H9 (cell line): Measurements from ENCODE around the gene XXYLT1. TPM values are rescaled to one million over a fixed set of nuclear protein-coding genes. Genes with fewer than 3 reads are reported as not detected.
A peak's percentile ranks its signal among the peaks of the same experiment; 100 is the strongest.

ENCODE experiments used
- DNase-seq: peaks from one replicate; pipeline ENCODE4 v3.0.0-alpha.2; 2017
- H2AFZ ChIP-seq: one replicate; pipeline ENCODE4 v1.6.1; 2013; ENCODE audit warnings: mild to moderate bottlenecking, low read length, control low read depth, moderate library complexity
- H2AK5ac ChIP-seq: 2 replicates; pipeline ENCODE4 v1.6.1; 2013; ENCODE audit warnings: low read length, control low read depth, mixed read lengths; ENCODE audit not compliant: insufficient read length
- H2BK120ac ChIP-seq: one replicate; pipeline ENCODE4 v1.6.1; 2013; ENCODE audit warnings: low read depth, mild to moderate bottlenecking, low read length, control low read depth, inconsistent platforms; ENCODE audit not compliant: poor library complexity, severe bottlenecking
- H2BK12ac ChIP-seq: 2 replicates; pipeline ENCODE4 v1.6.1; 2013; ENCODE audit warnings: low read length, control low read depth, mixed read lengths, low read depth; ENCODE audit not compliant: insufficient read length
- H2BK15ac ChIP-seq: 2 replicates; pipeline ENCODE4 v1.6.1; 2013; ENCODE audit warnings: low read depth, low read length, control low read depth
- H2BK20ac ChIP-seq: one replicate; pipeline ENCODE4 v1.6.1; 2013; ENCODE audit warnings: low read depth, mild to moderate bottlenecking, low read length, control low read depth, inconsistent platforms; ENCODE audit not compliant: poor library complexity, severe bottlenecking
- H2BK5ac ChIP-seq: 2 replicates; pipeline ENCODE4 v1.6.1; 2013; ENCODE audit warnings: low read length, control low read depth, mixed read lengths; ENCODE audit not compliant: insufficient read length
- H3K14ac ChIP-seq: 2 replicates; pipeline ENCODE4 v1.6.1; 2013; ENCODE audit warnings: low read length, control low read depth; ENCODE audit not compliant: insufficient read depth
- H3K18ac ChIP-seq: 2 replicates; pipeline ENCODE4 v1.6.1; 2013; ENCODE audit warnings: low read depth, mild to moderate bottlenecking, mixed read lengths, low read length, control low read depth; ENCODE audit not compliant: insufficient read length
- H3K23ac ChIP-seq: 2 replicates; pipeline ENCODE4 v1.6.1; 2013; ENCODE audit warnings: low read length, control low read depth, mixed read lengths, low read depth; ENCODE audit not compliant: insufficient read length
- H3K23me2 ChIP-seq: 2 replicates; pipeline ENCODE4 v1.6.1; 2013; ENCODE audit warnings: low read depth, mild to moderate bottlenecking, mixed read lengths, low read length, control low read depth; ENCODE audit not compliant: insufficient read length, poor library complexity, severe bottlenecking
- H3K27ac ChIP-seq: 2 replicates; pipeline ENCODE4 v1.5.1; 2013; ENCODE audit warnings: low read length, control low read depth, mixed read lengths, low read depth; ENCODE audit not compliant: insufficient read length
- H3K27me3 ChIP-seq: 2 replicates; pipeline ENCODE4 v1.6.1; 2013; ENCODE audit warnings: low read length, control low read depth, inconsistent platforms; ENCODE audit not compliant: insufficient read depth
- H3K4ac ChIP-seq: 2 replicates; pipeline ENCODE4 v1.6.1; 2013; ENCODE audit warnings: low read depth, mild to moderate bottlenecking, control low read depth, inconsistent platforms, low read length, moderate library complexity
- H3K4me1 ChIP-seq: 2 replicates; pipeline ENCODE4 v1.6.1; 2013; ENCODE audit warnings: low read length, control low read depth, inconsistent platforms; ENCODE audit not compliant: insufficient read depth
- H3K4me2 ChIP-seq: 2 replicates; pipeline ENCODE4 v1.6.1; 2013; ENCODE audit warnings: low read length, control low read depth, mixed read lengths; ENCODE audit not compliant: insufficient read length, insufficient read depth
- H3K56ac ChIP-seq: 2 replicates; pipeline ENCODE4 v1.6.1; 2013; ENCODE audit warnings: low read depth, mild to moderate bottlenecking, mixed read lengths, low read length, control low read depth; ENCODE audit not compliant: insufficient read length
- H3K79me1 ChIP-seq: 2 replicates; pipeline ENCODE4 v1.6.1; 2013; ENCODE audit warnings: low read depth, mild to moderate bottlenecking, moderate library complexity, low read length, control low read depth, inconsistent platforms; ENCODE audit not compliant: insufficient read depth, poor library complexity, severe bottlenecking
- H3K79me2 ChIP-seq: 2 replicates; pipeline ENCODE4 v1.6.1; 2013; ENCODE audit warnings: low read length, control low read depth, inconsistent platforms; ENCODE audit not compliant: insufficient read depth
- H3K9ac ChIP-seq: 2 replicates; pipeline ENCODE4 v1.6.1; 2013; ENCODE audit warnings: low read length, control low read depth, mixed read lengths; ENCODE audit not compliant: insufficient read length; ENCODE audit errors: extremely low read depth
- H3K9me3 ChIP-seq: one replicate; pipeline ENCODE4 v1.6.1; 2013; ENCODE audit warnings: low read depth, low read length, inconsistent platforms; ENCODE audit not compliant: control insufficient read depth
- H3T11ph ChIP-seq: one replicate; pipeline ENCODE4 v1.6.1; 2013; ENCODE audit warnings: mild to moderate bottlenecking, low read length, control low read depth, inconsistent platforms
- H4K20me1 ChIP-seq: one replicate; pipeline ENCODE4 v1.6.1; 2013; ENCODE audit not compliant: control insufficient read depth, insufficient read length, insufficient read depth
- H4K5ac ChIP-seq: 2 replicates; pipeline ENCODE4 v1.6.1; 2013; ENCODE audit warnings: low read depth, mild to moderate bottlenecking, mixed read lengths, low read length, control low read depth; ENCODE audit not compliant: insufficient read length
- H4K8ac ChIP-seq: replicated peaks from 2 replicates; pipeline ENCODE4 v1.6.1; 2013; ENCODE audit warnings: low read length, control low read depth, mixed read lengths, low read depth; ENCODE audit not compliant: insufficient read length
- H4K91ac ChIP-seq: 2 replicates; pipeline ENCODE4 v1.6.1; 2013; ENCODE audit warnings: low read depth, mild to moderate bottlenecking, moderate library complexity, mixed read lengths, low read length, control low read depth; ENCODE audit not compliant: insufficient read length
- H3K27ac Mint-ChIP-seq, 3 experiments: 2 replicates in 2 of 3; 3 replicates in 1 of 3; pipeline ENCODE4 v1.8.0; 2020 to 2021; ENCODE audit warnings: mixed read lengths in 3 of 3, mild to moderate bottlenecking in 1 of 3, moderate library complexity in 1 of 3
- H3K27me3 Mint-ChIP-seq: 2 replicates; pipeline ENCODE4 v1.8.0; 2021; ENCODE audit warnings: low read depth, mild to moderate bottlenecking, moderate library complexity, mixed read lengths
- H3K36me3 Mint-ChIP-seq, 3 experiments: 2 replicates in 2 of 3; 3 replicates in 1 of 3; pipeline ENCODE4 v1.8.0; 2020 to 2021; ENCODE audit warnings: low read depth in 3 of 3, mixed read lengths in 3 of 3; ENCODE audit not compliant: insufficient read depth in 1 of 3
- H3K4me1 Mint-ChIP-seq, 2 experiments: 2 replicates each; pipeline ENCODE4 v1.8.0; 2020; ENCODE audit warnings: mixed read lengths in 2 of 2
- H3K4me3 Mint-ChIP-seq, 2 experiments: 2 replicates in 1 of 2; 3 replicates in 1 of 2; pipeline ENCODE4 v1.8.0; 2020 to 2021; ENCODE audit warnings: mild to moderate bottlenecking in 2 of 2, mixed read lengths in 2 of 2, moderate library complexity in 1 of 2
- H3K9me3 Mint-ChIP-seq, 2 experiments: 2 replicates in 1 of 2; 3 replicates in 1 of 2; pipeline ENCODE4 v1.8.0; 2020; ENCODE audit warnings: mild to moderate bottlenecking in 2 of 2, mixed read lengths in 2 of 2, moderate library complexity in 1 of 2
- WGBS: extraction: QIAGEN DNeasy Blood & Tissue Kit; methylation state at CpG from one replicate; pipeline ENCODE4 v1.1.7; 2013; ENCODE audit warnings: missing lambda C conversion rate, low lambda C conversion rate, mixed read lengths; ENCODE audit not compliant: insufficient read length; ENCODE audit errors: extremely low coverage; 5-methylcytosine and 5-hydroxymethylcytosine counted together
- total RNA-seq: library from RNA; stranded (reverse); gene quantifications from 2 replicates; pipeline ENCODE4 v1.2.1, GENCODE V29; 2021
- TF ChIP-seq, protein P1 (sequence below): fragments of 200-600 bp; sonication (generic); conservative IDR thresholded peaks from 3 replicates; pipeline ENCODE4 v1.8.0; 2021; ENCODE audit warnings: antibody characterized with exemption, mild to moderate bottlenecking

XXYLT1 gene
- total RNA-seq, 1 experiment from 2014 or later = 22.7 TPM

DNA sequence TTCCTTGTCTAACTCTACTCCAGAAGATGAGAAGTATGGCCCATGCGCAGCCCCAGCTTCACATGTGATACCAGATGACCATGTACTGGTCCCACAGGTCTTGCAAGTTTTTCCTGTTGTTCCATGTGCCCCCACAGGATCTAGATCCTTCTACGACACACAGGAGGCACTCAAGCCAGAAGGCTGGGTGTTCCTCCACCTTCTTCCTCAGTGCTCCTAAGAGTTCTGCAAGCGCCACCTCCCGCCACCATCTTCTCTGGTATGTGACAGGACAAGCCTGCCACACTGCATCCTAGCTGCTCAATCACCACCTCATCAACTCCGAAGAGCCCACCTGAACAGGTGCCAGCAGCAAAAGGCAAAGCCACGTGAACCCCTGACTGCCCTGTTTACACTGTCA is 43.1 kb downstream of the XXYLT1 start:
- Histone ChIP-seq H2BK5ac (peak overlapping the region; percentile 69), H3K79me2 (no peaks in the 10 kb centered on the region), H2BK120ac (no peak overlapping the region), H2BK12ac (no peak overlapping the region), H4K5ac (no peak overlapping the region), H4K91ac (no peak overlapping the region), H3K27me3 (no peaks in the 10 kb centered on the region), H2BK20ac (no peak overlapping the region), H3K4ac (no peak overlapping the region), H3K23me2 (peaks cover 2% of the 10 kb centered on the region), H2BK15ac (no peak overlapping the region), H3K79me1 (no peaks in the 10 kb centered on the region), H3K9me3 (no peaks in the 10 kb centered on the region), H4K20me1 (no peaks in the 10 kb centered on the region), H3K18ac (peak overlapping the region; percentile 20), H4K8ac (no peak overlapping the region), H2AFZ (no peak overlapping the region), H3K14ac (no peak overlapping the region; the same call in 1 of the 2 replicates), H3K4me2 (no peak overlapping the region), H3K56ac (no peak overlapping the region), H3K27ac (no peak overlapping the region), H2AK5ac (no peak overlapping the region), H3K9ac (no peak overlapping the region), H3K4me1 (peaks cover 6% of the 10 kb centered on the region; the same call in 1 of the 2 replicates), H3T11ph (no peak overlapping the region), H3K23ac (no peak overlapping the region)
- no peak for DNase-seq
- H3K9me3 Mint-ChIP-seq = peaks cover 4 to 9% of the 10 kb centered on the region in 2 experiments; a peak in 3 of 5 replicates
- no peak overlapping the region for H3K4me3 Mint-ChIP-seq
- WGBS = no CpG with 5 or more reads among the region's 6 CpGs
- no peak overlapping the region; a peak in 1 of 7 replicates for H3K27ac Mint-ChIP-seq
- TF ChIP-seq, protein P1, sequence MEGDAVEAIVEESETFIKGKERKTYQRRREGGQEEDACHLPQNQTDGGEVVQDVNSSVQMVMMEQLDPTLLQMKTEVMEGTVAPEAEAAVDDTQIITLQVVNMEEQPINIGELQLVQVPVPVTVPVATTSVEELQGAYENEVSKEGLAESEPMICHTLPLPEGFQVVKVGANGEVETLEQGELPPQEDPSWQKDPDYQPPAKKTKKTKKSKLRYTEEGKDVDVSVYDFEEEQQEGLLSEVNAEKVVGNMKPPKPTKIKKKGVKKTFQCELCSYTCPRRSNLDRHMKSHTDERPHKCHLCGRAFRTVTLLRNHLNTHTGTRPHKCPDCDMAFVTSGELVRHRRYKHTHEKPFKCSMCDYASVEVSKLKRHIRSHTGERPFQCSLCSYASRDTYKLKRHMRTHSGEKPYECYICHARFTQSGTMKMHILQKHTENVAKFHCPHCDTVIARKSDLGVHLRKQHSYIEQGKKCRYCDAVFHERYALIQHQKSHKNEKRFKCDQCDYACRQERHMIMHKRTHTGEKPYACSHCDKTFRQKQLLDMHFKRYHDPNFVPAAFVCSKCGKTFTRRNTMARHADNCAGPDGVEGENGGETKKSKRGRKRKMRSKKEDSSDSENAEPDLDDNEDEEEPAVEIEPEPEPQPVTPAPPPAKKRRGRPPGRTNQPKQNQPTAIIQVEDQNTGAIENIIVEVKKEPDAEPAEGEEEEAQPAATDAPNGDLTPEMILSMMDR = no peak
- H3K36me3 Mint-ChIP-seq = peaks cover 16 to 26% (median 16%) of the 10 kb centered on the region in 3 experiments; a peak in 6 of 7 replicates
- no peaks in the 10 kb centered on the region for H3K27me3 Mint-ChIP-seq
- H3K4me1 Mint-ChIP-seq = peaks cover 15 to 20% of the 10 kb centered on the region in 2 experiments
